ENCODE measurements around the gene SMS. TPM values are rescaled to one million over a fixed set of nuclear protein-coding genes. Genes with fewer than 3 reads are reported as not detected.
"Not testable (repeated sequence)": the region's sequence is repeated elsewhere in the genome, so short reads cannot be mapped to it uniquely, and the experiment has no call there.

SMS gene
- total RNA-seq, 4 donors from 2014 or later, result 32.4 to 95.4 (median 43.8) TPM

DNA sequence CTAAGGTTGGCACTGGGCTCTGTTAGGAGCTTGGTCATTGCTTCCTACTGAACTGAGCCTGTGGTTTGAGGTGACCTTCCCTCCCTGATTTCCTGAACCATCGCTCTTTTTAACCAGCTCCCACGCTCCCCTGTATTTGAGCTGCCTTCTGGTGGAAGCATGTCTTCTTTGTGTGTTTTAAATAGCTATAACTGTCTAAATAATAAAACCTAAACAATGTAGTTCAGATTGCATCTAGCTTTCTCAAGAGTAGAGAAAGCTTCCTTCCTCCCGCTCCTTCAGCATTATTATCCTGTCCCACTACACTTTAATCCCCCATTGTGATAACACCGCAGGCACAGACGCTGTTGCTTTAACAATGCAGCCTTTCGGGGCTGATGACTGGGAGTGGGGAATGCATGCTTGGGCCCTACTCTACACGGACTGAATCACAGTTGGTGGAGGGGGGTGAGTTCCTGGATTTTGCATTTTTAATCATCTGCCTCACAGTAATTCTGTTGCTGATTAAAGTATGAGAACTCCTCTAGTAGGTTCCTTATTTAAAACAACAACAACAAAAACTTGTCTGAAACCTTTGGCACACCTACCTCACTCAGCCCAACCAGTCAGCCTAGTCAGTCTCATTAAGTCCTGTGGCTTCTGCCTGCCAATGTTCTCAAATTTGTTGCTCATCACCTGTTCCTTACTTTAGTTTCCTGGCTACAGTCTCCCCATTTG, 6.6 kb downstream of the SMS start:
- intact Hi-C loops (cut with DNase I; ENCODE audit: low total_unique reads) (no loop called here), in situ Hi-C loops (cut with MboI; ENCODE audit: low pct_ligation_motif_present in 1 of 4, low pct_unique_long_range_greater_than_20kb in 1 of 4, low sequenced_read_pairs in 3 of 4) (loop anchor here in 1 of 4 donors (25.0 kb wide), 1 partner anchor 110 kb away; the partner anchor contains the start of gene MBTPS2)
- H3K27me3 ChIP-seq, result no peaks in the 10 kb centered on the region
- 53% methylated on average over 7 of the region's 7 CpGs; no CpG with 5 or more reads in 1 of the 2 donors for WGBS, 2 donors (ENCODE audit: low coverage in 1 of 2)
- no peak for DNase-seq
- peak overlapping the region; percentile 7 to 45 (median 27) for H3K27ac ChIP-seq
- no peaks in the 10 kb centered on the region for H3K36me3 ChIP-seq
- no peaks in the 10 kb centered on the region for H3K9me3 ChIP-seq
- TF ChIP-seq, protein P1, sequence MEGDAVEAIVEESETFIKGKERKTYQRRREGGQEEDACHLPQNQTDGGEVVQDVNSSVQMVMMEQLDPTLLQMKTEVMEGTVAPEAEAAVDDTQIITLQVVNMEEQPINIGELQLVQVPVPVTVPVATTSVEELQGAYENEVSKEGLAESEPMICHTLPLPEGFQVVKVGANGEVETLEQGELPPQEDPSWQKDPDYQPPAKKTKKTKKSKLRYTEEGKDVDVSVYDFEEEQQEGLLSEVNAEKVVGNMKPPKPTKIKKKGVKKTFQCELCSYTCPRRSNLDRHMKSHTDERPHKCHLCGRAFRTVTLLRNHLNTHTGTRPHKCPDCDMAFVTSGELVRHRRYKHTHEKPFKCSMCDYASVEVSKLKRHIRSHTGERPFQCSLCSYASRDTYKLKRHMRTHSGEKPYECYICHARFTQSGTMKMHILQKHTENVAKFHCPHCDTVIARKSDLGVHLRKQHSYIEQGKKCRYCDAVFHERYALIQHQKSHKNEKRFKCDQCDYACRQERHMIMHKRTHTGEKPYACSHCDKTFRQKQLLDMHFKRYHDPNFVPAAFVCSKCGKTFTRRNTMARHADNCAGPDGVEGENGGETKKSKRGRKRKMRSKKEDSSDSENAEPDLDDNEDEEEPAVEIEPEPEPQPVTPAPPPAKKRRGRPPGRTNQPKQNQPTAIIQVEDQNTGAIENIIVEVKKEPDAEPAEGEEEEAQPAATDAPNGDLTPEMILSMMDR (IDR thresholded peaks at IDR 0.05), result no peak
- no peak for TF ChIP-seq POLR2AphosphoS5 (IDR thresholded peaks at IDR 0.05)
- TF ChIP-seq POLR2A (IDR thresholded peaks at IDR 0.05), result no peak
- TF ChIP-seq EP300 (IDR thresholded peaks at IDR 0.05; ENCODE audit: low read depth), result no peak
- H3K4me3 ChIP-seq, result no peak overlapping the region
- peaks cover 2 to 30% (median 6%) of the 10 kb centered on the region in 4 donors for H3K4me1 ChIP-seq

GRCh38 chrX:21947671-21948070, 7.2 kb downstream of the SMS start:
- H3K4me1 ChIP-seq, result peaks cover 2 to 28% (median 6%) of the 10 kb centered on the region in 4 donors
- H3K36me3 ChIP-seq, result no peaks in the 10 kb centered on the region
- whole genome bisulfite sequencing, 2 donors (ENCODE audit: low coverage in 1 of 2), result 48% methylated on average over 6 of the region's 6 CpGs; no CpG with 5 or more reads in 1 of the 2 donors
- in situ Hi-C loops (cut with MboI; ENCODE audit: low pct_ligation_motif_present in 1 of 4, low pct_unique_long_range_greater_than_20kb in 1 of 4, low sequenced_read_pairs in 3 of 4) (loop anchor here in 1 of 4 donors (25.0 kb wide), 1 partner anchor 110 kb away; the partner anchor contains the start of gene MBTPS2), intact Hi-C loops (cut with DNase I; ENCODE audit: low total_unique reads) (no loop called here)
- no peak for DNase-seq
- H3K9me3 ChIP-seq, result no peaks in the 10 kb centered on the region
- no peak overlapping the region for H3K4me3 ChIP-seq
- TF ChIP-seq, protein P1 (IDR thresholded peaks at IDR 0.05), result no peak
- TF ChIP-seq POLR2A (IDR thresholded peaks at IDR 0.05), result no peak
- no peak for TF ChIP-seq EP300 (IDR thresholded peaks at IDR 0.05; ENCODE audit: low read depth)
- TF ChIP-seq POLR2AphosphoS5 (IDR thresholded peaks at IDR 0.05), result no peak
- H3K27me3 ChIP-seq, result no peaks in the 10 kb centered on the region
- H3K27ac ChIP-seq, result peak overlapping the region; percentile 7 to 45 (median 27)

DNA sequence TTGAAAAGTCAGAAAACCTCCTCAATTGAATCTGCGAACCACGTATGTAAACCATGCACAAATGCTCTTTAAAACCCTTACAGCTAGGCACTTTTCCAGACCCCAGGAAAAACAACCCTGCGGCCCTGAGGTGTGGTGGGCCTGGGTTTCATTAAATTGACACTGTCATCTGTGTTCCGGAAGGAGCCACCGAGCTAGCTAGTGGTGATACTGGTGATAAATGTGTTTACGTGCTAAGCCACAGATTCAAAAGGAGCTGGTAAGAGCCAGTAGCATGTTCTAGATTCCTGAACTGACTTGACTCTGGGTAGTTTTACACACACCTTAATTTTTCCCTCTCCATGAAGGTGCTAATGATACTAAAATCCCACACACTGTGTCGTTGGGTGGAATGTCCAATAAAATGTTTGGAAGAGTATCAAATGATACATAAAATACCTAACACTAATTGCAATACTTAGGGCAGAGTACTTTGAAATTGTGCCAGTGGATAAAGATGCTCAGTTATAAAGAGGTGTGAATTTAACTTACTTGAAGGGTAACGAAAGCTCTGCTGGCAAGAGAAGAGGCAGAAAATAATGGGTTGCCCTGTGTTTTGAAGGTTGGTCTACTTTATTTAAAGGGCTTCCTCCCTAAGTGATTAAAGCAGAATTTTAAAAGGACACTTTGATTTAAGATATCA, 8.5 kb downstream of the SMS start:
- peaks cover 0 to 28% (median 6%) of the 10 kb centered on the region in 4 donors for H3K4me1 ChIP-seq
- H3K27me3 ChIP-seq, result no peaks in the 10 kb centered on the region
- intact Hi-C loops (cut with DNase I; ENCODE audit: low total_unique reads), result no loop called here
- in situ Hi-C loops (cut with MboI; ENCODE audit: low pct_ligation_motif_present in 1 of 4, low pct_unique_long_range_greater_than_20kb in 1 of 4, low sequenced_read_pairs in 3 of 4), result loop anchor here in 1 of 4 donors (25.0 kb wide), 1 partner anchor 112 kb away; the partner anchor contains the start of gene MBTPS2
- H3K36me3 ChIP-seq, result no peaks in the 10 kb centered on the region
- no peak for DNase-seq
- no peak overlapping the region for H3K4me3 ChIP-seq
- H3K9me3 ChIP-seq, result no peaks in the 10 kb centered on the region
- no peak overlapping the region for H3K27ac ChIP-seq
- TF ChIP-seq, protein P1 (IDR thresholded peaks at IDR 0.05), result no peak
- TF ChIP-seq POLR2AphosphoS5 (IDR thresholded peaks at IDR 0.05), result no peak
- no peak for TF ChIP-seq EP300 (IDR thresholded peaks at IDR 0.05; ENCODE audit: low read depth)
- no peak for TF ChIP-seq POLR2A (IDR thresholded peaks at IDR 0.05)
- WGBS, 2 donors (ENCODE audit: low coverage in 1 of 2), result 40 to 83% methylated on average over 3 to 8 of the region's 8 CpGs

DNA sequence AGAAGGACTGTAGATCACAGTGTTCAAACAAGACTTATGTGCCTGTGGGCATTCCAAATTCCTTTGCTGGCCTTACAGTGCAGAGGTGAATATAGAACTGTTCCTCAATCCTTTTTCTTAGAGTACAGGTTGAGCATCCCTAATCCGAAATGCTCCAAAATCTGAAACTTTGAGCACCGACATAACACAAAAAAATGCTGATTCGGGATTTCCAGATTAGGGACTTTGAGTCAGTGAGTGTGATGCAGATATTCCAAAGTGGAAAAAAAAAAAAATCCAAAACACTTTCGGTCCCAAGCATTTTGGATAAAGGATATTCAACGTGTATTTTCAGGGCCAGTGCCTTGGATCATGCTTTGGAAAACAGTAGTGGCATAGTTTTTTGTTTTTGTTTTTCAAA, 9.2 kb downstream of the SMS start:
- TF ChIP-seq POLR2A (IDR thresholded peaks at IDR 0.05) (no peak), EP300 (IDR thresholded peaks at IDR 0.05; ENCODE audit: low read depth) (no peak), POLR2AphosphoS5 (IDR thresholded peaks at IDR 0.05) (no peak)
- TF ChIP-seq, protein P1 (IDR thresholded peaks at IDR 0.05), result no peak
- intact Hi-C loops (cut with DNase I; ENCODE audit: low total_unique reads) (no loop called here), in situ Hi-C loops (cut with MboI; ENCODE audit: low pct_ligation_motif_present in 1 of 4, low pct_unique_long_range_greater_than_20kb in 1 of 4, low sequenced_read_pairs in 3 of 4) (loop anchor here in 1 of 4 donors (25.0 kb wide), 1 partner anchor 112 kb away; the partner anchor contains the start of gene MBTPS2)
- no peaks in the 10 kb centered on the region for H3K36me3 ChIP-seq
- WGBS, 2 donors (ENCODE audit: low coverage in 1 of 2), result 72 to 80% methylated on average over 5 of the region's 5 CpGs
- H3K4me3 ChIP-seq, result no peak overlapping the region
- H3K27ac ChIP-seq, result no peak overlapping the region
- no peaks in the 10 kb centered on the region for H3K9me3 ChIP-seq
- no peaks in the 10 kb centered on the region for H3K27me3 ChIP-seq
- DNase-seq, result no peak
- H3K4me1 ChIP-seq, result peaks cover 0 to 28% (median 6%) of the 10 kb centered on the region in 4 donors

- H3K4me1 ChIP-seq, result peaks cover 0 to 28% (median 6%) of the 10 kb centered on the region in 4 donors
- H3K27ac ChIP-seq; H3K4me3 ChIP-seq; intact Hi-C loops (cut with DNase I; ENCODE audit: low total_unique reads); H3K36me3 ChIP-seq; DNase-seq; in situ Hi-C loops (cut with MboI; ENCODE audit: low pct_ligation_motif_present in 1 of 4, low pct_unique_long_range_greater_than_20kb in 1 of 4, low sequenced_read_pairs in 3 of 4); H3K27me3 ChIP-seq; H3K9me3 ChIP-seq: not testable (repeated sequence)
- 83% methylated on average over 1 of the region's 1 CpG; no CpG with 5 or more reads in 1 of the 2 donors for WGBS, 2 donors (ENCODE audit: low coverage in 1 of 2)
Measured at GRCh38 chrX:21950557-21950956, 10.0 kb downstream of the SMS start.

Data from transverse colon (tissue), 4 donors.